ENCODE data around the gene UBE4B.
"Not testable (repeated sequence)": the region's sequence is repeated elsewhere in the genome, so short reads cannot be mapped to it uniquely, and the experiment has no call there.

The UBE4B gene

DNA sequence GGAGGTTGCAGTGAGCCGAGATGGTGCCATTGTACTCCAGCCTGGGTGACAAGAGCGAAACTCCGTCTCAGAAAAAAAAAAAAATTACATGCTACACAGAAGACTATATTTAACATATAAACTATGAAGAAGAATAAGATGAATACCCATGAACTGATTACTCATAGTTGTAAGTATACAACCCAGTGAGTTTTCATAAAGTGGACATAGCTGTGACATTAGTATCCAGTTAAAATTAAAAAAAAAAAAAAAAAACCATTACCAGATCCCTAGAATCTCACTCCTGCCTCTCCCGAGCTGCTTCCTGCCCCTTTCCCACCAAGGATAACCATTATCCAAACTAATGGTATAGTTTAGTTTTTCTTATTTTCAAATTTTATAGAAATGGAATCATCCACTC, 37.4 kb downstream of the UBE4B start:
- no peak overlapping the region for H2AK5ac ChIP-seq (ENCODE audit: low read length)
- H3K36me3 ChIP-seq (ENCODE audit: control insufficient read depth in 1 of 2, insufficient read depth in 2 of 2, low read length in 2 of 2), result peaks cover 0 to 2% of the 10 kb centered on the region in 2 experiments
- no peaks in the 10 kb centered on the region for H3K9me3 ChIP-seq (ENCODE audit: insufficient read depth, low read depth, low read length)
- no peak overlapping the region for H2AFZ ChIP-seq (ENCODE audit: insufficient read depth, low read length, poor library complexity)
- H2BK5ac ChIP-seq (ENCODE audit: low read depth, low read length, poor library complexity), result no peak overlapping the region
- no peak overlapping the region for H4K8ac ChIP-seq (ENCODE audit: low read depth, low read length)
- peaks cover 12 to 17% of the 10 kb centered on the region in 2 experiments for H3K4me1 ChIP-seq (ENCODE audit: control insufficient read depth in 1 of 2, insufficient read depth in 2 of 2, low read length in 2 of 2)
- H3K14ac ChIP-seq (ENCODE audit: low read length), result no peak overlapping the region
- H3K4me2 ChIP-seq (ENCODE audit: low read length), result no peak overlapping the region
- no peaks in the 10 kb centered on the region for H3K27me3 ChIP-seq (ENCODE audit: insufficient read depth, low read length)
- no peak overlapping the region for H3K23ac ChIP-seq (ENCODE audit: low read length)
- H3K27ac ChIP-seq (ENCODE audit: low read depth, low read length), result no peak overlapping the region
- no peak overlapping the region for H3K4ac ChIP-seq (ENCODE audit: low read depth, low read length)
- no peak overlapping the region for H4K91ac ChIP-seq (ENCODE audit: low read depth, low read length)
- peaks cover 1% of the 10 kb centered on the region for H3K79me2 ChIP-seq (ENCODE audit: control insufficient read depth, insufficient read depth, low read length, poor library complexity)
- no peak overlapping the region for H4K12ac ChIP-seq (ENCODE audit: low read depth, low read length)
- no peak overlapping the region for H3K9ac ChIP-seq (ENCODE audit: low read length)
- no peak overlapping the region for H3K4me3 ChIP-seq (ENCODE audit: low read depth, low read length)
- DNase-seq, result no peak
- H2BK120ac ChIP-seq (ENCODE audit: insufficient read depth, low read length, poor library complexity), result no peak overlapping the region
- WGBS (ENCODE audit: extremely low coverage, insufficient coverage, insufficient read length), result no CpG with 5 or more reads among the region's 4 CpGs
- H3K79me1 ChIP-seq (ENCODE audit: low read length), result peaks cover under 1% of the 10 kb centered on the region
- no peak overlapping the region for H3K18ac ChIP-seq (ENCODE audit: low read length)
- no peak overlapping the region for H2BK12ac ChIP-seq (ENCODE audit: low read length)

DNA sequence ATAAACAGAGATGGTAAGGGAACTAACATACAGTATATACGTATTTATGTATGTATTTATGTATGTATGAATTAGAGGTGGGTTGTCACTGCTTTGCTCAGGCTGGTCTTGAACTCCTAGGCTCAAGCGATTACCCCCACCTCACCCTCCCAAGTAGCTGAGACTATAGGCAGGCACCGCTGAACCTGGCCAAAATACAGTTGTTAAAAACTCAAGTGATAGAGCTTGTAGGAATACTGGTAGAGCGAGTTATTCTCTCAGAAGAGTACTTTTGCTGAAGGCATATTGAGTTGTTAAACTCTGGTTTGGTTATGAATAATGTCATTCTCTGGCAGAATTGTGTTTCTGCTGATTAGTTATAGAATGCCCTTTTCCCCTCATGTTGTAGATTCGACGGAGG, 38.9 kb downstream of the UBE4B start:
- Histone ChIP-seq H3K9me3 (ENCODE audit: insufficient read depth, low read depth, low read length) (no peaks in the 10 kb centered on the region), H3K79me1 (ENCODE audit: low read length) (peaks cover 2% of the 10 kb centered on the region), H3K4ac (ENCODE audit: low read depth, low read length) (no peak overlapping the region), H3K27ac (ENCODE audit: low read depth, low read length) (no peak overlapping the region), H3K9ac (ENCODE audit: low read length) (no peak overlapping the region), H3K36me3 (ENCODE audit: control insufficient read depth in 1 of 2, insufficient read depth in 2 of 2, low read length in 2 of 2) (peaks cover 0 to 3% of the 10 kb centered on the region in 2 experiments), H3K4me2 (ENCODE audit: low read length) (no peak overlapping the region), H2BK120ac (ENCODE audit: insufficient read depth, low read length, poor library complexity) (no peak overlapping the region), H2BK5ac (ENCODE audit: low read depth, low read length, poor library complexity) (no peak overlapping the region), H2AK5ac (ENCODE audit: low read length) (no peak overlapping the region), H3K79me2 (ENCODE audit: control insufficient read depth, insufficient read depth, low read length, poor library complexity) (peaks cover 2% of the 10 kb centered on the region), H3K4me3 (ENCODE audit: low read depth, low read length) (no peak overlapping the region), H4K8ac (ENCODE audit: low read depth, low read length) (no peak overlapping the region), H2AFZ (ENCODE audit: insufficient read depth, low read length, poor library complexity) (no peak overlapping the region), H4K12ac (ENCODE audit: low read depth, low read length) (no peak overlapping the region), H3K4me1 (ENCODE audit: control insufficient read depth in 1 of 2, insufficient read depth in 2 of 2, low read length in 2 of 2) (peaks cover 11 to 14% of the 10 kb centered on the region in 2 experiments), H3K14ac (ENCODE audit: low read length) (no peak overlapping the region), H2BK12ac (ENCODE audit: low read length) (no peak overlapping the region), H3K23ac (ENCODE audit: low read length) (no peak overlapping the region), H4K91ac (ENCODE audit: low read depth, low read length) (no peak overlapping the region), H3K27me3 (ENCODE audit: insufficient read depth, low read length) (no peaks in the 10 kb centered on the region), H3K18ac (ENCODE audit: low read length) (no peak overlapping the region)
- no peak for DNase-seq
- WGBS (ENCODE audit: extremely low coverage, insufficient coverage, insufficient read length), result no CpG with 5 or more reads among the region's 6 CpGs

DNA sequence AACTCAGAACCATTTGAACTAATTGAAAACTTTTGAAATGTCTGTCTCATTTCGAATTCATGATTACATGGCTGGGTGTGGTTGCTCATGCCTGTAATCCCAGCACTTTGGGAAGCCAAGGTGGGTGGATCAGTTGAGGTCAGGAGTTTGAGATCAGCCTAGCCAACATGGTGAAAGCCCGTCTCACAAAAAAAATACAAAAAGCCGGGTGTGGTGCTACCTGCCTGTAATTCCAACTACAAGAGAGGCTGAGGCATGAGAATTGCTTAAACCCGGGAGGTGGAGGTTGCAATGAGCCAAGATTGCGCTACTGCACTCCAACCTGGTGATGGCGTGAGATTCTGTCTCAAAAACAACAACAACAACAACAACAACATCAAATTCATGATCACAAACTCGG, 40.6 kb downstream of the UBE4B start:
- not testable (repeated sequence) for H3K14ac ChIP-seq (ENCODE audit: low read length); H3K9ac ChIP-seq (ENCODE audit: low read length); H4K91ac ChIP-seq (ENCODE audit: low read depth, low read length); H2AK5ac ChIP-seq (ENCODE audit: low read length); H2BK5ac ChIP-seq (ENCODE audit: low read depth, low read length, poor library complexity); H3K4me2 ChIP-seq (ENCODE audit: low read length); H3K79me2 ChIP-seq (ENCODE audit: control insufficient read depth, insufficient read depth, low read length, poor library complexity); H3K79me1 ChIP-seq (ENCODE audit: low read length); H3K18ac ChIP-seq (ENCODE audit: low read length); H3K27ac ChIP-seq (ENCODE audit: low read depth, low read length); H3K23ac ChIP-seq (ENCODE audit: low read length); H3K36me3 ChIP-seq (ENCODE audit: control insufficient read depth in 1 of 2, insufficient read depth in 2 of 2, low read length in 2 of 2); H3K9me3 ChIP-seq (ENCODE audit: insufficient read depth, low read depth, low read length); H2BK12ac ChIP-seq (ENCODE audit: low read length); H3K4ac ChIP-seq (ENCODE audit: low read depth, low read length); H3K27me3 ChIP-seq (ENCODE audit: insufficient read depth, low read length); H2BK120ac ChIP-seq (ENCODE audit: insufficient read depth, low read length, poor library complexity); H3K4me3 ChIP-seq (ENCODE audit: low read depth, low read length); H4K12ac ChIP-seq (ENCODE audit: low read depth, low read length); H4K8ac ChIP-seq (ENCODE audit: low read depth, low read length); H2AFZ ChIP-seq (ENCODE audit: insufficient read depth, low read length, poor library complexity)
- peaks cover 11 to 12% of the 10 kb centered on the region in 2 experiments for H3K4me1 ChIP-seq (ENCODE audit: control insufficient read depth in 1 of 2, insufficient read depth in 2 of 2, low read length in 2 of 2)
- DNase-seq, result peak in 1 of 2 donors; percentile 14
- WGBS (ENCODE audit: extremely low coverage, insufficient coverage, insufficient read length), result no CpG with 5 or more reads among the region's 7 CpGs

DNA sequence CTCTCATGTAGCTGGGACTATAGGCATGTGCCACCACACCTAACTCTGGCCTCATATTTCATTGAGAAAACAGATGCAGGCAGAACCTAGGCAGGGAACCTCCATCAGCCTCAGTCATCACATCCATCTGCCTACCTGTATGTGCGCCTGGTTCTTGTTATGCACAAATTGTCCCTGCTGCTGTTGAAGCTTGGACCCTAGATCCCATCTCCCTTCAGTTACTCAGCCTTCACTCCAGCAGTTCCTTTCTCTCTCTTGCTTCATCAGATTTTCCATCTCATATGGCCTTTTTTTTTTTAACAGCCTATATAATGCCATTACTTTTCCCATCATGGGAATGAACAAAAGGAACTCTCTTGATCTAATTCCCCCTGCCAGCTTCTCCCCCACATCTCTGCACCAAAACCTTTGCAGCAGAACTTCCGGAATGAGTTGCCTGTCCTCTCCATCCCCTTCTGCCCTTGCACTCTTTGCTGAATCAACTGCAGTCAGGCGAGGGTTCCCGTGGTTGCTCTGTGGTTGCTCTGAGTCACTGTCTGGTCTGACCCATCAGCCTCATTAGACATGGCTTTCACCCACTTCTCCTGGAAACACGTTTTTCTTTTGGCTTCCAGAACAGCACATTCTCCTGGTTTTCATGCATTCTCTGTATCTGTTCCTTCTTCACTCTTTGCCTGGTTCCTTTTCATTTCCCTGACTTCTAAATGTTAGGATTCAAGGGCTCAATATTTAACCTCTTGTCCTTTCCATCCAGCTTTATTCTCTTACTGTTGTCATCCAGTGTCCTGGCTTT, 41.5 kb downstream of the UBE4B start:
- no peaks in the 10 kb centered on the region for H3K9me3 ChIP-seq (ENCODE audit: insufficient read depth, low read depth, low read length)

More for the DNA sequence above, 41.5 kb downstream of the UBE4B start:
- H3K14ac ChIP-seq (ENCODE audit: low read length), result no peak overlapping the region
- H3K79me2 ChIP-seq (ENCODE audit: control insufficient read depth, insufficient read depth, low read length, poor library complexity), result peaks cover 2% of the 10 kb centered on the region
- H4K8ac ChIP-seq (ENCODE audit: low read depth, low read length), result no peak overlapping the region
- H2BK12ac ChIP-seq (ENCODE audit: low read length), result no peak overlapping the region
- no CpG with 5 or more reads among the region's 5 CpGs for WGBS (ENCODE audit: extremely low coverage, insufficient coverage, insufficient read length)
- no peak overlapping the region for H3K9ac ChIP-seq (ENCODE audit: low read length)
- H3K23ac ChIP-seq (ENCODE audit: low read length), result no peak overlapping the region
- no peak overlapping the region for H3K4me3 ChIP-seq (ENCODE audit: low read depth, low read length)
- peak overlapping the region; percentile 48 for H3K27ac ChIP-seq (ENCODE audit: low read depth, low read length)
- no peak overlapping the region for H2AK5ac ChIP-seq (ENCODE audit: low read length)
- H3K18ac ChIP-seq (ENCODE audit: low read length), result no peak overlapping the region
- no peak overlapping the region for H2AFZ ChIP-seq (ENCODE audit: insufficient read depth, low read length, poor library complexity)
- H2BK5ac ChIP-seq (ENCODE audit: low read depth, low read length, poor library complexity), result no peak overlapping the region
- peak; percentile 42 to 47 for DNase-seq
- no peak overlapping the region for H2BK120ac ChIP-seq (ENCODE audit: insufficient read depth, low read length, poor library complexity)
- peaks cover 9% of the 10 kb centered on the region in 2 experiments for H3K4me1 ChIP-seq (ENCODE audit: control insufficient read depth in 1 of 2, insufficient read depth in 2 of 2, low read length in 2 of 2)
- no peak overlapping the region for H4K91ac ChIP-seq (ENCODE audit: low read depth, low read length)
- peaks cover 0 to 3% of the 10 kb centered on the region in 2 experiments for H3K36me3 ChIP-seq (ENCODE audit: control insufficient read depth in 1 of 2, insufficient read depth in 2 of 2, low read length in 2 of 2)
- no peak overlapping the region for H4K12ac ChIP-seq (ENCODE audit: low read depth, low read length)
- H3K27me3 ChIP-seq (ENCODE audit: insufficient read depth, low read length), result no peaks in the 10 kb centered on the region
- no peak overlapping the region for H3K4me2 ChIP-seq (ENCODE audit: low read length)
- no peak overlapping the region for H3K4ac ChIP-seq (ENCODE audit: low read depth, low read length)
- peaks cover 2% of the 10 kb centered on the region for H3K79me1 ChIP-seq (ENCODE audit: low read length)
